Keratinocyte (primary cell): ENCODE measurements around the gene RASD1. TPM values are rescaled to one million over a fixed set of nuclear protein-coding genes. Genes with fewer than 3 reads are reported as not detected.
A peak's percentile ranks its signal among the peaks of the same experiment; 100 is the strongest.

Experiments
- DNase-seq: peaks from one replicate; pipeline ENCODE4 v3.0.0-alpha.2; 2011; ENCODE audit warnings: low read depth, missing footprints, low spot score
- FAIRE-seq: peaks from 2 replicates; lab custom pipeline; 2011; peaks lifted over from hg19 to GRCh38; lab: Jason Lieb, UNC
- H2AFZ ChIP-seq: 2 replicates; pipeline ENCODE4 v1.6.0; 2012; ENCODE audit warnings: low read length, control low read depth, inconsistent platforms; ENCODE audit not compliant: control insufficient read depth
- H3K27ac ChIP-seq: 2 replicates; pipeline ENCODE4 v1.5.1; 2011; ENCODE audit warnings: low read length; ENCODE audit not compliant: control insufficient read depth, insufficient read depth
- H3K27me3 ChIP-seq: 3 replicates; pipeline ENCODE4 v1.6.0; 2011; ENCODE audit warnings: low read length; ENCODE audit not compliant: control insufficient read depth, insufficient read depth; ENCODE audit errors: extremely low read depth
- H3K36me3 ChIP-seq, 2 experiments: 2 replicates in 1 of 2; 3 replicates in 1 of 2; pipeline ENCODE4 v1.5.1; 2011; ENCODE audit warnings: low read length in 2 of 2, mild to moderate bottlenecking in 1 of 2; ENCODE audit not compliant: control insufficient read depth in 2 of 2, insufficient read depth in 2 of 2; ENCODE audit errors: extremely low read depth in 1 of 2
- H3K4me1 ChIP-seq: 3 replicates; pipeline ENCODE4 v1.5.1; 2011; ENCODE audit warnings: low read length; ENCODE audit not compliant: control insufficient read depth, insufficient read depth; ENCODE audit errors: extremely low read depth
- H3K4me2 ChIP-seq: 3 replicates; pipeline ENCODE4 v1.6.0; 2011; ENCODE audit warnings: low read depth, low read length; ENCODE audit not compliant: control insufficient read depth, insufficient read depth; ENCODE audit errors: extremely low read depth
- H3K4me3 ChIP-seq, 3 experiments: fragments of 200-600 bp in 1 of 3; sonication (generic) in 1 of 3; 2 replicates in 2 of 3; 3 replicates in 1 of 3; pipeline ENCODE4 v1.5.1; 2011 to 2016; ENCODE audit warnings: low read length in 3 of 3, mild to moderate bottlenecking in 3 of 3, control low read depth in 2 of 3, inconsistent platforms in 1 of 3, low read depth in 1 of 3, mixed read lengths in 1 of 3, mixed run types in 1 of 3, moderate library complexity in 1 of 3; ENCODE audit not compliant: control insufficient read depth in 2 of 3, insufficient read depth in 2 of 3; ENCODE audit errors: extremely low read depth in 1 of 3
- H3K79me2 ChIP-seq: 2 replicates; pipeline ENCODE4 v1.6.0; 2012; ENCODE audit warnings: low read length; ENCODE audit not compliant: control insufficient read depth, insufficient read depth
- H3K9ac ChIP-seq: 3 replicates; pipeline ENCODE4 v1.6.0; 2011; ENCODE audit warnings: low read length; ENCODE audit not compliant: control insufficient read depth, insufficient read depth; ENCODE audit errors: extremely low read depth
- H3K9me1 ChIP-seq: 3 replicates; pipeline ENCODE4 v1.6.0; 2011; ENCODE audit warnings: low read length; ENCODE audit not compliant: control insufficient read depth, insufficient read depth; ENCODE audit errors: extremely low read depth
- H3K9me3 ChIP-seq: 2 replicates; pipeline ENCODE4 v1.5.1; 2012; ENCODE audit warnings: low read depth, low read length; ENCODE audit not compliant: control insufficient read depth
- H4K20me1 ChIP-seq: 3 replicates; pipeline ENCODE4 v1.6.0; 2011; ENCODE audit warnings: low read length; ENCODE audit not compliant: control insufficient read depth, insufficient read depth; ENCODE audit errors: extremely low read depth
- CTCF ChIP-seq, 3 experiments: IDR thresholded peaks in 1 of 3; conservative IDR thresholded peaks in 1 of 3; optimal IDR thresholded peaks in 1 of 3; 2 replicates in 2 of 3; 3 replicates in 1 of 3; pipeline versions ENCODE3 to v1.5.1; 2011; ENCODE audit warnings: low read length in 3 of 3, mild to moderate bottlenecking in 3 of 3, moderate library complexity in 2 of 3, control low read depth in 1 of 3, inconsistent platforms in 1 of 3; ENCODE audit not compliant: insufficient read depth in 2 of 3; ENCODE audit errors: extremely low read depth in 1 of 3
- EZH2 ChIP-seq: IDR thresholded peaks from one replicate; pipeline ENCODE4 v1.6.1; 2012; ENCODE audit warnings: inconsistent platforms, mild to moderate bottlenecking, low read length, moderate library complexity
- dilution Hi-C: fragments of 300-500 bp; cut with MboI; formaldehyde crosslinking; loops from one replicate; pipeline ENCODE4 v1.7.0; 2020; ENCODE audit warnings: low sequenced_read_pairs; ENCODE audit not compliant: extremely low pct_ligation_motif_present
- polyA plus RNA-seq, 5 experiments: library from polyadenylated mRNA; depleted of rRNA in 3 of 5; stranded (reverse) in 3 of 5; stranded (forward) in 1 of 5; unstranded in 1 of 5; fragments of >200 nt; gene quantifications; 1 replicate in 1 of 5; 2 replicates in 3 of 5; 3 replicates in 1 of 5; pipeline versions ENCODE4 v1.2.1 to v1.2.3, GENCODE V29; 2011 to 2012; ENCODE audit warnings: missing spikeins in 2 of 5, low read depth in 1 of 5, low replicate concordance in 1 of 5

Gene RASD1
- polyA plus RNA-seq, 1 donor (not counting 4 experiments of a cell fraction or from before 2014, with no cell fraction given): 0.20 TPM

GRCh38 chr17:17446666-17447155 lies 49.5 kb downstream of the RASD1 start:
- Histone ChIP-seq H3K79me2 (no peaks in the 10 kb centered on the region), H2AFZ (no peak overlapping the region), H3K9me1 (no peaks in the 10 kb centered on the region), H3K9ac (no peak overlapping the region), H4K20me1 (peaks cover 4% of the 10 kb centered on the region), H3K4me1 (no peaks in the 10 kb centered on the region), H3K4me3 (no peak overlapping the region), H3K27me3 (peaks cover 24% of the 10 kb centered on the region), H3K27ac (no peak overlapping the region), H3K9me3 (no peaks in the 10 kb centered on the region), H3K36me3 (no peaks in the 10 kb centered on the region), H3K4me2 (no peak overlapping the region)
- no peak for TF ChIP-seq EZH2
- no peak for TF ChIP-seq CTCF (optimal IDR thresholded peaks at IDR 0.05 in 1 of 3, IDR thresholded peaks at IDR 0.05 in 1 of 3, conservative IDR thresholded peaks at IDR 0.05 in 1 of 3; ENCODE audit: extremely low read depth in 1 of 3, insufficient read depth in 2 of 3, low read length in 3 of 3)
- FAIRE-seq (no peak), DNase-seq (no peak)
- dilution Hi-C loops: no loop called here

DNA sequence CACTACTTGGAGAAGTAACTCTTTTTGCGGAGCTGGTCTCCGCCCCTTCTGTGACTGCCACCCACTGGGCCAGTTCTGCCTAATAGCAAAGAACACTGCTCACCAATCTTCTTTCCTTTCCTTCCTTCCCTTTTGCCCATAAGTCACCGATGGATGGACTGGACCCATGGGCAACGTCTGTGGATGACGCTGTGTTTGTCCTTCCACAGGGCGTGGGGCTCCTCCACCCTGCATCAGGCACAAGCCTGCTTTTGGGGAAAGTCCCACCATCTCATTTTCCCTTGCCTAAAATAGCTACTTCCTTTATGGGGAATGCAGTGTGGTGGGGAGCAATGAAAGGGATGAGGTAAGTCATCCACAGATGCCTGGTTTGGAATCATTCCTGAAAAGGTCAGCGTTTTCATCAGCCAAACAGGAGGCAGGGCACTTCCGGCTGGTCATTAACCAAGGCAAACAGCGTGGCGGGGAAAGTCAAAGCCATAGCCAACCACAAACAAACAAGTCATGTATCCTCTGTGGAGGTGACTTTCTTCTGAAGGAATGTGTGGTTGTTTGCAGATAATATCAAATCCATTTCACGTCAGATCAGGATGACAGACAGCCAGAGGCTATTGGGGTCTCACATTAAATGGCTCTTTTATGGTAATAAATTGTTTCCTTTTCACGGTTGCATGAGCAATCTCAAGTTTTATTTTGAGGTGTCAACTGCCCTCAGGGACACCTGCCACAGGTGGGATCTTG lies 50.1 kb downstream of the RASD1 start:
- TF ChIP-seq EZH2 (no peak), CTCF (optimal IDR thresholded peaks at IDR 0.05 in 1 of 3, IDR thresholded peaks at IDR 0.05 in 1 of 3, conservative IDR thresholded peaks at IDR 0.05 in 1 of 3; ENCODE audit: extremely low read depth in 1 of 3, insufficient read depth in 2 of 3, low read length in 3 of 3) (no peak)
- dilution Hi-C loops: no loop called here

More for the DNA sequence above, 50.1 kb downstream of the RASD1 start:
- DNase-seq (peak; percentile 28), FAIRE-seq (no peak)
- Histone ChIP-seq H4K20me1 (peaks cover 4% of the 10 kb centered on the region), H3K9ac (no peak overlapping the region), H3K36me3 (no peaks in the 10 kb centered on the region), H3K9me1 (no peaks in the 10 kb centered on the region), H3K27me3 (peaks cover 24% of the 10 kb centered on the region), H3K4me1 (no peaks in the 10 kb centered on the region), H2AFZ (no peak overlapping the region), H3K4me2 (no peak overlapping the region), H3K4me3 (no peak overlapping the region), H3K9me3 (no peaks in the 10 kb centered on the region), H3K79me2 (no peaks in the 10 kb centered on the region), H3K27ac (no peak overlapping the region)
